ENCODE data around the gene SPAG5. TPM values are rescaled to one million over a fixed set of nuclear protein-coding genes. Genes with fewer than 3 reads are reported as not detected.

SPAG5 gene
- total RNA-seq, 1 experiment from 2014 or later = 38.1 TPM

DNA sequence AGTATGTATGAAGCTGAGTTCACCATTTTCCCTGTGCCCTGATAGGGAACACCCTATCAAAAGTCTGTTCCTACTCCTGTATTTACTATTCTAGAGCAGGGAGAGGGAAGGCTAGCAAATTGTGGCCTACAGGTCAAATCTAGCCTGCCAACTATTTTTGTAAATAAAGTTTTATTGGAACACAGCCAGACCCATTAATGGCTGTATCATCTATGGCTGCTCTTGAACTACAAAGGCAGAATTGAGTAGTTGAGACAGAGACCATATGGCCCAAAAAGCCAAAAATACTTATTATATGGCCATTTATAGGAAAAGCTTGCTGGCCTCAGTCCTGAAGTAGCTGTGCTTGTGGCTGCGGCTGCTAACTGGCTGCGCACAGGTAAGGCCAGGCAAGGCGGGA is 17.9 kb downstream of the SPAG5 start:
- CTCF ChIA-PET = interaction anchor here (1.2 kb wide), 1 partner anchor 40 kb away, joined by 3 read pairs; no protein-coding TSS in a partner anchor
- BruUV-seq (replicated peaks) = no TSS peak

DNA sequence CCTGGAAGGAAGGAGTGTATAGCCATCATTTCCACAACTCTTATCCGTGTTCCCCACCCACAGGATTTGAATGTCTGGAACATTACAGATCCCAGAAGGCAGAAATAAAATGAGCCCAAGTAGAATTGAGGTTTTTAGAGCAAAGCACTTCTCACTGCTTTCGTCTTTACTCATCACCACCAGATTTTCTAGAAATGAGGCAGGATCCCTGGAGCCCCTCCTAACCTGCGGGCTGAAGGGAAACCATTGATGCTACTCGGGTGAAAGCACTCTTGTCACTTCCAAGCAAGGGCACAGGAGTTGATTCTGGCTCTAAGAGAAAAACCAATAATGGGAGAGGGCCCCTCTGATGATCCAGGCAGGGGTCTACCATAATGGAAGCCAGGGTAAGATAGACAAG is 19.3 kb downstream of the SPAG5 start:
- Mint-ChIP-seq H3K27ac (ENCODE audit: low read depth, unreplicated experiment) (no peak overlapping the region), H3K4me1 (ENCODE audit: insufficient read depth, unreplicated experiment) (peaks cover 10% of the 10 kb centered on the region), H3K9me3 (ENCODE audit: unreplicated experiment) (no peaks in the 10 kb centered on the region), H3K27me3 (ENCODE audit: insufficient read depth, unreplicated experiment) (no peaks in the 10 kb centered on the region), H3K4me3 (ENCODE audit: unreplicated experiment) (no peak overlapping the region), H3K36me3 (ENCODE audit: insufficient read depth, unreplicated experiment) (peaks cover 19% of the 10 kb centered on the region)
- TF ChIP-seq, protein P1, sequence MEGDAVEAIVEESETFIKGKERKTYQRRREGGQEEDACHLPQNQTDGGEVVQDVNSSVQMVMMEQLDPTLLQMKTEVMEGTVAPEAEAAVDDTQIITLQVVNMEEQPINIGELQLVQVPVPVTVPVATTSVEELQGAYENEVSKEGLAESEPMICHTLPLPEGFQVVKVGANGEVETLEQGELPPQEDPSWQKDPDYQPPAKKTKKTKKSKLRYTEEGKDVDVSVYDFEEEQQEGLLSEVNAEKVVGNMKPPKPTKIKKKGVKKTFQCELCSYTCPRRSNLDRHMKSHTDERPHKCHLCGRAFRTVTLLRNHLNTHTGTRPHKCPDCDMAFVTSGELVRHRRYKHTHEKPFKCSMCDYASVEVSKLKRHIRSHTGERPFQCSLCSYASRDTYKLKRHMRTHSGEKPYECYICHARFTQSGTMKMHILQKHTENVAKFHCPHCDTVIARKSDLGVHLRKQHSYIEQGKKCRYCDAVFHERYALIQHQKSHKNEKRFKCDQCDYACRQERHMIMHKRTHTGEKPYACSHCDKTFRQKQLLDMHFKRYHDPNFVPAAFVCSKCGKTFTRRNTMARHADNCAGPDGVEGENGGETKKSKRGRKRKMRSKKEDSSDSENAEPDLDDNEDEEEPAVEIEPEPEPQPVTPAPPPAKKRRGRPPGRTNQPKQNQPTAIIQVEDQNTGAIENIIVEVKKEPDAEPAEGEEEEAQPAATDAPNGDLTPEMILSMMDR (IDR thresholded peaks at IDR 0.05; ENCODE audit: unreplicated experiment) = no peak
- DNase-seq (ENCODE audit: unreplicated experiment) = no peak
- BruUV-seq (replicated peaks) = no TSS peak
- POLR2A ChIA-PET = no interaction called here
- CTCF ChIA-PET = no interaction called here
- intact Hi-C loops (cut with micrococcal nuclease) = no loop called here

More for the DNA sequence above, 17.9 kb downstream of the SPAG5 start:
- Mint-ChIP-seq H3K27ac (ENCODE audit: low read depth, unreplicated experiment) (no peak overlapping the region), H3K27me3 (ENCODE audit: insufficient read depth, unreplicated experiment) (no peaks in the 10 kb centered on the region), H3K4me3 (ENCODE audit: unreplicated experiment) (no peak overlapping the region), H3K9me3 (ENCODE audit: unreplicated experiment) (no peaks in the 10 kb centered on the region), H3K4me1 (ENCODE audit: insufficient read depth, unreplicated experiment) (peaks cover 9% of the 10 kb centered on the region), H3K36me3 (ENCODE audit: insufficient read depth, unreplicated experiment) (peaks cover 25% of the 10 kb centered on the region)
- TF ChIP-seq, protein P1 (IDR thresholded peaks at IDR 0.05; ENCODE audit: unreplicated experiment) = no peak
- intact Hi-C loops (cut with micrococcal nuclease) = no loop called here
- POLR2A ChIA-PET = interaction anchor here (5.7 kb wide), 1 partner anchor 10 kb away, joined by 19 read pairs; the partner anchor contains the start of gene PIGS
- no peak for DNase-seq (ENCODE audit: unreplicated experiment)

DNA sequence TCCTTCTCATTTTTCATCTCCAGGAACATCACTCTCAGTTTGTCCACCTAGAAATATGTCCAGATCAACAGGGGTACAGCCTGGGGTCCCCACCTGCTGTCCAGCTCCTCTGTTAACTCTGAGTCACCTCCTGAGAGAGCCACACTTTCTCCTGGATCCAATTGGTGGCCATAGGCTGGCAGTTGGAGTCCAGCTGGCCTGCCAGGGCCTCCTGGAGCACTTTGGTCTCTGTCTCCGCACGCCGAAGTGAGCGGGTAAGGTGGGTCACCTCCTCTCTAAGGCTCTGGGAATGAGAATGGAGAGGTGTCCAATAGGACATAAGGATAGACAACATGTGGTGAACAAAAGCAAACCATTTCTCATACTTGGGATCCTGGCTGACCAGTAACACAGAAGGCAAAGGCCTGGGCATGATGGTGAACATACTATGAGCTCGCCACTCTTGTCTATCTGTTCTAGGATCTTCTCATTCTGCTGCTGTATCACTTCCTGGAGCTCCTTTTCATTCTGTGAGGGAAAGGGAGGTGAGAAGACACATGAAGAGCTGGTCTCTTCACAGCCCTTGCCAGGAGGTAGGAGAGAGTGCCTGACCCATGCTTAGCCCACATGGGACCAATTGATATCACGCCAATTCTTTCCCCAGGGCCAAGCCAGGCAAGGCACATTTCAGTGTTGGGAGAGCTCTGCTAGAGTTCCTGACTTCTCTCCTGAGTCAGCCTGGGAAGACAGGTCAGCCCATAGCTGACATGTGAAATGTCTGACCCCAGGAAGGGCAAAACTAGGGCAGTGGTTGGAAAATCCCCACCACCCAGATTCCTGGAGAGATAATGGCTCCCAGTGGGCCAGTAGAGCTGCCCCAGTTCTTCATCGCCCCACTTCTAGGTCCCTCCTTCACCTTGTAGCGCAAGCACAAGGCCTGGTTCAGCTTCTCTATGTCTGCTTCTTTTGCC is 20.3 kb downstream of the SPAG5 start:
- H3K27me3 Mint-ChIP-seq (ENCODE audit: insufficient read depth, unreplicated experiment) = no peaks in the 10 kb centered on the region
- intact Hi-C loops (cut with micrococcal nuclease) = no loop called here
- ChIA-PET POLR2A (interaction anchor here (0.6 to 4.1 kb wide), 5 partner anchors 11 to 142 kb away, joined by 3 to 32 read pairs (median 3); partner anchors contain the start of gene SPAG5), CTCF (interaction anchor here (0.9 to 1.1 kb wide), 2 partner anchors 13 to 38 kb away, joined by 4 to 5 read pairs; no protein-coding TSS in a partner anchor)
- no peak overlapping the region for H3K27ac Mint-ChIP-seq (ENCODE audit: low read depth, unreplicated experiment)
- TF ChIP-seq, protein P1 (IDR thresholded peaks at IDR 0.05; ENCODE audit: unreplicated experiment) = no peak
- peaks cover 19% of the 10 kb centered on the region for H3K36me3 Mint-ChIP-seq (ENCODE audit: insufficient read depth, unreplicated experiment)
- H3K4me3 Mint-ChIP-seq (ENCODE audit: unreplicated experiment) = no peak overlapping the region
- no peak for DNase-seq (ENCODE audit: unreplicated experiment)
- H3K9me3 Mint-ChIP-seq (ENCODE audit: unreplicated experiment) = no peaks in the 10 kb centered on the region
- H3K4me1 Mint-ChIP-seq (ENCODE audit: insufficient read depth, unreplicated experiment) = peaks cover 10% of the 10 kb centered on the region
- BruUV-seq (replicated peaks) = TSS peak; percentile 57

DNA sequence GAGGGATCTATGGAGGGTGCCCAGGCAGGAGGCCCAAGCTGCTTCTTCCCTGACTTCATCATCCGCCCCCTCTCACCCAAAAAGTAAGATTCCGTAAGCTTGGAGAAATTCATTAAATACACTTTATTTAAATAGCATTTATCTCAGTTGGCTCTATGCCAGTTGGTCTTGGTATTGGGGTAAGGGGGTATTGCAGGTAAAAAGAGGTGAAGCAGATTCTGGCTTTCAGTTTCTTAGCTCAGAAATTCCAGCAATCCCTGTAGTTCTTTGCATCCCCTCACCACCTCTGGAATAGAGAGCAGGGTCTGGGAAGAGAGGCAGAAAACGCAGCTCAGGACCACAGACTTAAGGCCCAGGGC is 21.4 kb downstream of the SPAG5 start:
- Mint-ChIP-seq H3K27me3 (ENCODE audit: insufficient read depth, unreplicated experiment) (no peaks in the 10 kb centered on the region), H3K4me1 (ENCODE audit: insufficient read depth, unreplicated experiment) (peaks cover 12% of the 10 kb centered on the region), H3K9me3 (ENCODE audit: unreplicated experiment) (no peaks in the 10 kb centered on the region), H3K4me3 (ENCODE audit: unreplicated experiment) (no peak overlapping the region), H3K36me3 (ENCODE audit: insufficient read depth, unreplicated experiment) (peaks cover 19% of the 10 kb centered on the region), H3K27ac (ENCODE audit: low read depth, unreplicated experiment) (peak overlapping the region; percentile 54)
- no peak for DNase-seq (ENCODE audit: unreplicated experiment)
- no TSS peak for BruUV-seq (replicated peaks)
- TF ChIP-seq, protein P1 (IDR thresholded peaks at IDR 0.05; ENCODE audit: unreplicated experiment) = no peak
- CTCF ChIA-PET = interaction anchor here (0.8 to 0.9 kb wide), 2 partner anchors 16 to 84 kb away, joined by 4 read pairs; no protein-coding TSS in a partner anchor
- intact Hi-C loops (cut with micrococcal nuclease) = no loop called here
- POLR2A ChIA-PET = interaction anchor here (0.6 to 4.1 kb wide), 8 partner anchors 9 to 143 kb away, joined by 3 to 32 read pairs (median 4); partner anchors contain the start of genes BLTP2, SDF2, SPAG5 and SUPT6H

Measured in MCF 10A (cell line).